Loucy (cell line): ENCODE results near the gene GRK2.

Source experiments
- H2AFZ ChIP-seq: fragments of 200-600 bp; sonication (generic); 2 replicates; pipeline ENCODE4 v1.6.0; 2016; ENCODE audit warnings: antibody characterized with exemption, mild to moderate bottlenecking, low read length, moderate library complexity
- H3F3A ChIP-seq: fragments of 200-600 bp; 2 replicates; pipeline ENCODE4 v1.6.0; 2016; ENCODE audit warnings: antibody characterized with exemption, low read depth, mild to moderate bottlenecking
- H3K27me3 ChIP-seq: fragments of 200-600 bp; sonication (generic); 2 replicates; pipeline ENCODE4 v1.6.1; 2014; ENCODE audit warnings: low read length, mild to moderate bottlenecking; ENCODE audit not compliant: insufficient read depth, poor library complexity, severe bottlenecking
- H3K36me3 ChIP-seq: fragments of 200-600 bp; sonication (generic); 2 replicates; pipeline ENCODE4 v1.6.1; 2016; ENCODE audit warnings: low read length; ENCODE audit not compliant: insufficient read depth
- H3K4me1 ChIP-seq: fragments of 200-600 bp; sonication (generic); 2 replicates; pipeline ENCODE4 v1.5.1; 2014; ENCODE audit warnings: low read length, mild to moderate bottlenecking; ENCODE audit not compliant: insufficient read depth, poor library complexity, severe bottlenecking
- H3K4me2 ChIP-seq: fragments of 200-600 bp; sonication (generic); 2 replicates; pipeline ENCODE4 v1.6.0; 2014; ENCODE audit warnings: antibody characterized with exemption, low read length, low read depth, mild to moderate bottlenecking; ENCODE audit not compliant: poor library complexity, severe bottlenecking
- H3K4me3 ChIP-seq: fragments of 200-600 bp; sonication (generic); 2 replicates; pipeline ENCODE4 v1.5.1; 2014; ENCODE audit warnings: low read length, mild to moderate bottlenecking, mixed read lengths; ENCODE audit not compliant: poor library complexity, severe bottlenecking
- H3K79me2 ChIP-seq: fragments of 200-600 bp; sonication (generic); 2 replicates; pipeline ENCODE4 v1.6.1; 2014; ENCODE audit warnings: low read length; ENCODE audit not compliant: insufficient read depth
- H3K9ac ChIP-seq: fragments of 200-600 bp; sonication (generic); 2 replicates; pipeline ENCODE4 v1.6.0; 2014; ENCODE audit warnings: mild to moderate bottlenecking, low read depth, low read length, moderate library complexity; ENCODE audit not compliant: poor library complexity, severe bottlenecking
- H3K9me2 ChIP-seq: fragments of 200-600 bp; sonication (generic); replicated peaks from 2 replicates; pipeline ENCODE4 v1.6.1; 2016; ENCODE audit warnings: low read depth, low read length, mixed read lengths
- H3K9me3 ChIP-seq: fragments of 200-600 bp; sonication (generic); 2 replicates; pipeline ENCODE4 v1.6.1; 2014; ENCODE audit warnings: mild to moderate bottlenecking, antibody characterized with exemption, low read length, low read depth; ENCODE audit not compliant: insufficient read depth
- H4K20me1 ChIP-seq: fragments of 200-600 bp; sonication (generic); 2 replicates; pipeline ENCODE4 v1.6.0; 2014; ENCODE audit warnings: antibody characterized with exemption, low read length, mild to moderate bottlenecking; ENCODE audit not compliant: insufficient read depth, poor library complexity, severe bottlenecking
- EZH2phosphoT487 ChIP-seq: fragments of 200-600 bp; IDR thresholded peaks from 2 replicates; pipeline ENCODE4 v1.6.1; 2018; ENCODE audit warnings: antibody characterized with exemption, mild to moderate bottlenecking, moderate library complexity, borderline replicate concordance
- TF ChIP-seq, protein P1 (sequence below): fragments of 200-600 bp; sonication (generic); conservative IDR thresholded peaks from 2 replicates; pipeline ENCODE4 v1.5.1; 2014; ENCODE audit warnings: mild to moderate bottlenecking, antibody characterized with exemption, low read length

Gene GRK2

DNA sequence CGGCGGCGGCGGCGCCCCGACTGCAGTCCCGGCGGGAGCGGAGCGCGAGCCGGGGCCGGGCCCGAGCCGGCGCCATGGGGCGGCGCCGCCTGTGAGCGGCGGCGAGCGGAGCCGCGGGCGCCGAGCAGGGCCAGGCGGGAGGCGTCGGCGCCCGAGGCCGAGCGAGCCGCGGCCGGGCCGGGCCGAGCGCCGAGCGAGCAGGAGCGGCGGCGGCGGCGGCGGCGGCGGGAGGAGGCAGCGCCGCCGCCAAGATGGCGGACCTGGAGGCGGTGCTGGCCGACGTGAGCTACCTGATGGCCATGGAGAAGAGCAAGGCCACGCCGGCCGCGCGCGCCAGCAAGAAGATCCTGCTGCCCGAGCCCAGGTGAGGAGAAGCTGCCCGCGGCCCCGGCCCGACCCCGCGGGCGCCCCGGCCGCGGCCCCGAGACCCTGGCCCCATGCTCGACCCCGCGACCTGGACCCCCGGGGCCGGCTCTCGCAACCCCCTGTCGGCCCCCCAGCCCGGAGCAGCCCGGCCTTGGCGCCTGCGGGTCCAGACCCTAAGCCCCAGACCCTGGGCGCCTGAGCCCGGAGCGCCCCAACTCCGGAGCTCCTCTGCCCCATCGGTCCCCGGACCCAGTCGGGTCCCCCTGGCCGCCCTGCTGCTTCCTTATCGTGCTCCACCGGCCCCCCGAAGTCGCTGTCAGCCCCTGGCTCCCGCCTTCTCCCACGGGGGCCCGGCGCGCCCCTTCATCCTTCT is at the start of gene GRK2:
Gene GRK2, plus strand, starts transcription at position 25 of the 739 bp plus-strand sequence. Its CDS starts 227 bp downstream, at position 252.
- Histone ChIP-seq H4K20me1 (peaks cover 38% of the 10 kb centered on the region), H3K4me2 (peak within 1 kb of the TSS; percentile 97), H3K4me1 (peaks cover 43% of the 10 kb centered on the region), H3K27me3 (no peaks in the 10 kb centered on the region), H3F3A (peaks cover 13% of the 10 kb centered on the region), H3K9me2 (no peaks in the 10 kb centered on the region), H2AFZ (peak within 1 kb of the TSS; percentile 20; the same call in 1 of the 2 replicates), H3K79me2 (peaks cover 51% of the 10 kb centered on the region), H3K9me3 (no peaks in the 10 kb centered on the region), H3K9ac (peak within 1 kb of the TSS; percentile 94), H3K4me3 (peak within 1 kb of the TSS; percentile 90), H3K36me3 (no peaks in the 10 kb centered on the region)
- TF ChIP-seq, protein P1, sequence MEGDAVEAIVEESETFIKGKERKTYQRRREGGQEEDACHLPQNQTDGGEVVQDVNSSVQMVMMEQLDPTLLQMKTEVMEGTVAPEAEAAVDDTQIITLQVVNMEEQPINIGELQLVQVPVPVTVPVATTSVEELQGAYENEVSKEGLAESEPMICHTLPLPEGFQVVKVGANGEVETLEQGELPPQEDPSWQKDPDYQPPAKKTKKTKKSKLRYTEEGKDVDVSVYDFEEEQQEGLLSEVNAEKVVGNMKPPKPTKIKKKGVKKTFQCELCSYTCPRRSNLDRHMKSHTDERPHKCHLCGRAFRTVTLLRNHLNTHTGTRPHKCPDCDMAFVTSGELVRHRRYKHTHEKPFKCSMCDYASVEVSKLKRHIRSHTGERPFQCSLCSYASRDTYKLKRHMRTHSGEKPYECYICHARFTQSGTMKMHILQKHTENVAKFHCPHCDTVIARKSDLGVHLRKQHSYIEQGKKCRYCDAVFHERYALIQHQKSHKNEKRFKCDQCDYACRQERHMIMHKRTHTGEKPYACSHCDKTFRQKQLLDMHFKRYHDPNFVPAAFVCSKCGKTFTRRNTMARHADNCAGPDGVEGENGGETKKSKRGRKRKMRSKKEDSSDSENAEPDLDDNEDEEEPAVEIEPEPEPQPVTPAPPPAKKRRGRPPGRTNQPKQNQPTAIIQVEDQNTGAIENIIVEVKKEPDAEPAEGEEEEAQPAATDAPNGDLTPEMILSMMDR = no peak
- no peak for TF ChIP-seq EZH2phosphoT487

DNA sequence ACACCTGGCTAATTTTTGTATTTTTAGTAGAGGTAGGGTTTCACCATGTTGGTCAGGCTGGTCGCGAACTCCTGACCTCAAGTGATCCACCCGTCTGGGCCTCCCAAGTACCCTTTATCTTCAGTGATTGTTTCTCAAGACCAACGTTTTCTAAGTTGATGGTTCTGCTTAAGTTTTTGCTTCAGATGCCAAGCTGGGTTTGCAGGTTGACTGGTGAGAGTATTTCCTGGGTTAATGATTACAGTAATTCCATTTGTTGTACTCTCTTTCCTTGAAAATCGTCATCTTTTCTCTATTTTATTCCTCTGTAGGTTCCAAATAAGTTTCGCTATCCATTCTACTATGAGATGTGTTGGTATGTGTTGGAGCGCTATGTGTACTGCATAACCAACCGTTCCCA is 38.5 kb upstream of the GRK2 start:
- no peaks in the 10 kb centered on the region for H3K79me2 ChIP-seq
- no peaks in the 10 kb centered on the region for H3K27me3 ChIP-seq
- TF ChIP-seq, protein P1 = no peak
- no peak for TF ChIP-seq EZH2phosphoT487
- no peaks in the 10 kb centered on the region for H4K20me1 ChIP-seq
- no peaks in the 10 kb centered on the region for H3F3A ChIP-seq
- H3K4me2 ChIP-seq = no peak overlapping the region
- H3K4me3 ChIP-seq = no peak overlapping the region
- no peak overlapping the region for H3K9ac ChIP-seq
- no peak overlapping the region for H2AFZ ChIP-seq
- H3K4me1 ChIP-seq = no peaks in the 10 kb centered on the region
- H3K36me3 ChIP-seq = peaks cover 66% of the 10 kb centered on the region
- H3K9me3 ChIP-seq = no peaks in the 10 kb centered on the region
- H3K9me2 ChIP-seq = no peaks in the 10 kb centered on the region

DNA sequence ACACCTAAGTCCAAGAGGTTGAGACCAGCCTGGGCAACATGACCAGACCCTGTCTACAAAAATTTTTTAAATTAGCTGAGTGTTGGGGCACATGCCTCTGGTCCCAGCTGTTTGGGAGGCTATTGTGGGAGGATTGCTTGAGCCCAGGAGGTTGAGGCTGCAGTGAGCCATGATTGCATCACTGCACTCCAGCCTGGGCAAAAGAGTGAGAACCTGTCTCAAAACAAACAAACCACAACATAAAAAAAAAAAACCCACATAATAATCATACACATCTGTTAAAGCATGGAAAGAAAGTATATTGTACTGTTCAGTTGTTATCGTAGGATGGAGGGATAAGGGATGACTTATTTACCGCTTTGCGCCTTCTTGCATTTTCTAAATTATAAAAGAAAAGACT is 35.9 kb upstream of the GRK2 start:
- no peak overlapping the region for H2AFZ ChIP-seq
- H3K4me3 ChIP-seq = no peak overlapping the region
- no peaks in the 10 kb centered on the region for H4K20me1 ChIP-seq
- no peaks in the 10 kb centered on the region for H3K79me2 ChIP-seq
- no peaks in the 10 kb centered on the region for H3K27me3 ChIP-seq
- H3K9ac ChIP-seq = no peak overlapping the region
- no peaks in the 10 kb centered on the region for H3F3A ChIP-seq
- H3K9me3 ChIP-seq = no peaks in the 10 kb centered on the region
- no peak overlapping the region for H3K4me2 ChIP-seq
- TF ChIP-seq, protein P1 = no peak
- TF ChIP-seq EZH2phosphoT487 = no peak
- H3K4me1 ChIP-seq = no peaks in the 10 kb centered on the region
- peaks cover 66% of the 10 kb centered on the region for H3K36me3 ChIP-seq
- no peaks in the 10 kb centered on the region for H3K9me2 ChIP-seq
